Measurements from ENCODE around the gene DGCR8.

GRCh38 chr22:20055144-20055543, 24.9 kb upstream of the DGCR8 start:
- TF ChIP-seq HOXA7 (CRISPR knock-in tag; IDR thresholded peaks at IDR 0.05) (no peak), CBX2 (IDR thresholded peaks at IDR 0.05; ENCODE audit: borderline replicate concordance, low read depth) (no peak), PHF8 (IDR thresholded peaks at IDR 0.05; ENCODE audit: borderline replicate concordance, low read depth) (no peak), RCOR1 (IDR thresholded peaks at IDR 0.05; ENCODE audit: low read depth, low read length) (no peak), MAX (IDR thresholded peaks at IDR 0.05) (no peak), ESRRA (IDR thresholded peaks at IDR 0.05; ENCODE audit: borderline replicate concordance, low read length) (no peak), POLR2A (IDR thresholded peaks at IDR 0.05; ENCODE audit: low read length) (no peak), CTCF (IDR thresholded peaks at IDR 0.05) (no peak), RFX5 (IDR thresholded peaks at IDR 0.05) (no peak), HMGXB4 (CRISPR knock-in tag; IDR thresholded peaks at IDR 0.05; ENCODE audit: borderline replicate concordance) (no peak), PBX3 (IDR thresholded peaks at IDR 0.05) (no peak), CEBPB (IDR thresholded peaks at IDR 0.05) (no peak), MAFK (IDR thresholded peaks at IDR 0.05; ENCODE audit: partially characterized antibody) (no peak), E2F6 (IDR thresholded peaks at IDR 0.05; ENCODE audit: borderline replicate concordance, low read depth) (no peak)

Measured in A549 (cell line).